ENCODE data around the gene CDC45.

CDC45 gene

GRCh38 chr22:19567157-19568009 lies 87.7 kb downstream of the CDC45 start:
- no peak for DNase-seq

DNA sequence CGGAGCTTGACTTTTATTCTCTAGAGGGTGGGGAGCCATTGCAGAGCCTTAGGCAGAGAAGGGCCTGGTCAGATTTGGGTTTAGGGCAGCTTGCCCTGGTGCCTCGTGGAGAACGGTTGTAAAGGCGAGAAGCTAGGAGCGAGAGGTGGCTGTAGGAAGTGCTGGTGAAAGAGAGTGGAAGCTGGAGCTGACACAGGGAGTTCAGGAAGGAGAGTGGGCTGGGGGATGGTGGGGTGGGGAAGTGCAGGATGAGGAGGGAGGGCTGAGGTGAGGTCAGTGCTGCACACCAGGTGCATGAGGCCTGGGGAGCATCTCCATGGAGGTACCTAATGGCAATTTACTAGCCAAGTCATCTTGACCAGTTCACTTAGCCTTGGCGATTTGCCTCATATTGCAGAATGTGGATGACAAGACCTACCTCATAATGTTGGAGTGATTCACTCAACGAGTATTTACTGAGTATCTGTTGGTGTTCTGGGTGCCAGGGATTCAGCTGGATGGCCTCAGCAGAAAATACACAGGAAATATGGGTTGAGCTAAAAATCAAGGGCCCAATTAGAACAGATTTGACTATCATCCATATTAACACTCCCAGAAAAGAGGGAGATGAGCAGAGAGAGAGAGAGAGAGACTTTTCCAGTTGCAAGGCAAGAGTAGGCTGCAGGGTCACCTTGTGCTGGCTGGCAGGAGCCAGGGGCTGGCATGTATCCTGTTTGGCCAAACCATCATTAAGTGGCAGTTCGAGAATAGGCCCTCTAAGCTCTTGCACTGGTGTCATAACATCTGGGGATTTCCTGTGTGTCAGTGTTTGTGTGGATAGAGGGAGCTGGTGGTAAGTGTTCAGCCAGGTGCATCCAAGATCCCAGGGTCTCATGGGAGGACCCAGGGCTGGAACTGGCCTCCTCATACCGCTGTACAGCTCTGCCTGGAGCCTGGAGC lies 88.9 kb downstream of the CDC45 start:
- no peak for DNase-seq

- DNase-seq = no peak
Measured at GRCh38 chr22:19569276-19569640, 89.5 kb downstream of the CDC45 start.

DNA sequence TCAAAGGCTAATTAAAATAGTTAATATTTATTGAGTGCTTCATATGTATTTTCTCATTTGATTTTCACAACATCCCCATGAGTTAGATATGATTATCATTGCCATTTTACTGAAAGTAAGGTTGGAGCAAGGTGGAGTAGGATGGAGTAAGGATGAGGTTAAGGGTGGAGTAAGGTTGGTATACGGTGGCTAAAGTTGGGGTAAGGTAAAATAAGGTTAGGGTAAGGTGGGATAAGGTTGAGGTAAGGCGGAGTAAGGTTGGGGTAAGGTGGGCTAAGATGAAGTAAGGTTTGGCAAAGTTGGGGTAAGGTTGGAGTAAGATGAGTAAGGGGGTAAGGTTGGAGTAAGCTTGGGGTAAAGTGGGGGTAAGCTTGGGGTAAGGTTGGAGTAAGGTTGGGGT lies 90.3 kb downstream of the CDC45 start:
- no peak for DNase-seq
